ENCODE measurements around the gene GDF7. TPM values are rescaled to one million over a fixed set of nuclear protein-coding genes. Genes with fewer than 3 reads are reported as not detected.

Gene GDF7
- 1.3 and 6.2 TPM in 2 replicates for total RNA-seq

DNA sequence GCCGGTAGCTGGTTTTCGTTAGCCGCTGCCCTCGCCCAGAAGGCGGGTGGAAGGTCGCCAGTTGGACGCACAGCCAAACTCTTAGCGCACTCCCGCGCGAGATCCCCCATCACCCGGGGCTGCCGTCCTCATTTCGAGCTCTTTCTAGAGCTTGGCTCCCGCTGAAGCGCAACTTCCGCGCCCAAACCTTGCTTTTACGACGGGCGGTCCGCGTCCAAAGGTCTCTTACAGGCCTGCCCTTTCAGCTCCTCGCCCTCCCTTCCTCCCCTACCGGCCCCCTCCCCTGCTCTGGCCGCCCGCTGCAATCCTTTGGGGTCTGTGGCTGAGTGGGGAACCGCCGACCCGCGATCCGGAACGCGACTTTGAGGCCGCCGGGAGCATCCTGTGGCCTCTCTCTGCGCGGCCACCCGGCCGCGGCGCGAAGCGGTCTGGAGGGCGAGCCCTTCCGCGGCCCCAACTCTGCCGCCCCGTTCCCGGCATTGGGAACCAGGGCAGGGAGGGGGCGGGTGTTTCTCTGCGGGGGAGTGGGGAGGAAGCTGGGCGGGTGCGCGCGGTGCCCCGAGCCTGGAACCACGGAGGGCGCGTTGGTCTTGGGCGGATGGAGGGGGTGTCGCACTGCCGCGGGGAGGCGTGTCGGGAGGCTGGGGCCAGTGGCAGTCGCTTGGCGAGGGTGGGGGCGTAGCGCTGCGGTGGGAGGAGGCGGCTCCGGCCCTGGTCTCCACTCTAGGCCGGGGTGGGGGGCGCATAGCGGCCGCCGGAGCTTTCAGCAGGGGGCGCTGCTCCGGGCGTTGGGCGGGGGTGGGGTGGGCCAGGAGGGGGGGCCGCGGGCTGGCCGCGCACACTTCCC, at the start of gene GDF7:
Gene GDF7 (plus strand): TSS at position 841 of the 847 bp plus-strand sequence. CDS start 96 bp downstream, outside the sequence.

GRCh38 chr2:20650877-20651730, 15.8 kb upstream of the GDF7 start, which contains the start of gene HS1BP3:
Gene HS1BP3, minus strand, starts transcription at chr2:20651098. Its CDS starts 35 bp downstream, at chr2:20651063.

Other genes starting within 250 kb of the GDF7 start
- 98.0 and 168 TPM in 2 replicates for gene RHOB, start 220.1 kb upstream of the GDF7 start, total RNA-seq
- gene HS1BP3, start 16.0 kb upstream of the GDF7 start, total RNA-seq = 23.9 and 29.9 TPM in 2 replicates
- 16.4 and 20.5 TPM in 2 replicates for gene LDAH, start 156.0 kb downstream of the GDF7 start, total RNA-seq

Data from aortic smooth muscle cell (primary cell).